ENCODE measurements around the gene BCAR3.

Gene BCAR3

DNA sequence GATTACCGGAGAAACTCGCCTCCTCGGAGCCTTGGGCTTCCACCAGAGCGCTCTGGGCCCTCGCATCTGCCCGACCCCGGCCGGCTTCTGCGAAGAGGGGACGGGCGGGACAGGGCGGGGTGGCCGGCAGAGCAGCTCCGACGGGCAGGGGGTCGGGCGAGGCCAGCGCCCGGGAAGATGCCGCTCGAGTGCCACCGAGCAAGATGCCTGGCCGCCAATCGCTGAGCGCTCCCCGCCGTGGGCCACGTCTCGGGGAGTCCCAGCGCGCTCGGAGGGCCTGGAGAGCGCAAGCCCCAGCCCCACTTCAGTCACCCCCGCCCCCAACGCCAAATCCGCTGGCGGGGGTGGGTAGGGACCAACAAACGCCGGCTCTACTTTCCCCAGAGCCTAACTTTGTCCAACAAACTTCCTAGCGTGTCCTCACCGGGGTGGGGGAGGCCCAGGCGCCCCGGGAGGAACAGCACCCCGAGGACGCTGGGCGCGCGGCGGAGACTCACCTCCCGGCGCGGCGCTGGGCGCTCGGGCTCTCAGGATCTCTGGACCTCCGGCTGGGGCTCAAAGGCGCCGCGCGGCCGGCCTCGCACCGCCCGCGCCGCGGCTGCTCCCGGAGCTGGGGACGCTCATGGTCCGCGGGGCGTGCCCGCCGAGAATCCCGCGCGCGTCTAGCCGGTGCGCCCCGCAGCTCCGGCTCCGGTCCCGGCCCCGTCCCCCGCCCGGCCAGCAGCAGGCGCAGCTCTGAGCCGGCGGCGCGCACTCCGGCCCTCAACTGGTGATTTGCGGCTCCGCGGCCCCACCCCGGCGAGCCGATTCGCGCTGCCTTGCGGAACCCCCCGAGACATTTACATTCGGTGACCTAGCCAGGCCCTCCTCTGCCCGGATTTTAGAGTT, at the start of gene BCAR3:
BCAR3 (minus strand) TSS at position 737 of the 888 bp plus-strand sequence. CDS start 6,907 bp downstream, outside the sequence.
- in situ Hi-C loops (cut with MboI; ENCODE audit: low sequenced_read_pairs), result no loop called here

- in situ Hi-C loops (cut with MboI; ENCODE audit: low sequenced_read_pairs), result no loop called here
Measured at GRCh38 chr1:93730621-93731020, 49.0 kb upstream of the BCAR3 start.

- in situ Hi-C loops (cut with MboI; ENCODE audit: low sequenced_read_pairs), result no loop called here
Measured at GRCh38 chr1:93729906-93730305, 48.3 kb upstream of the BCAR3 start.

DNA sequence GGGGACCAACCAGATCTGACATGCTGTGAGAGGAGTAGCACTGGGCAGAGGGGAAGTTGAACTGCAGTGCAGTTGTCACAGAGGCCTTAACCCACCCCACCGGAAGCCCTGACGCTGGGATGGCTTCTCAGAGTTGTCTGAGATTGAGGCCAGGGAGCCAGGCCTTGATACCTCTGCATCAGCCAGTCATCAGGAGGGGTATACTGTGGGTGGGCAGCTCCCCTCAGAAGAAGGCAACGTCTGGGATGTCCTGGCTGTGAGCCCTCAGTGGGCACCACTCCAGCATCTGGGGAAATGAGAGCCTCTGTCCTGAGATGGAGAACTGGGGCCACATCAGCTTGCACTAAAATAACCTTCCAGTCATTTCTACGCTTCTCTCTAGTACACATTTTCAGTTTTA, 47.9 kb upstream of the BCAR3 start:
- in situ Hi-C loops (cut with MboI; ENCODE audit: low sequenced_read_pairs), result no loop called here

- in situ Hi-C loops (cut with MboI; ENCODE audit: low sequenced_read_pairs), result no loop called here
Measured at GRCh38 chr1:93728480-93729131, 47.0 kb upstream of the BCAR3 start.

GRCh38 chr1:93723733-93724270, 42.2 kb upstream of the BCAR3 start:
- in situ Hi-C loops (cut with MboI; ENCODE audit: low sequenced_read_pairs), result no loop called here

- in situ Hi-C loops (cut with MboI; ENCODE audit: low sequenced_read_pairs), result no loop called here
Measured at GRCh38 chr1:93723110-93723509, 41.5 kb upstream of the BCAR3 start.

DNA sequence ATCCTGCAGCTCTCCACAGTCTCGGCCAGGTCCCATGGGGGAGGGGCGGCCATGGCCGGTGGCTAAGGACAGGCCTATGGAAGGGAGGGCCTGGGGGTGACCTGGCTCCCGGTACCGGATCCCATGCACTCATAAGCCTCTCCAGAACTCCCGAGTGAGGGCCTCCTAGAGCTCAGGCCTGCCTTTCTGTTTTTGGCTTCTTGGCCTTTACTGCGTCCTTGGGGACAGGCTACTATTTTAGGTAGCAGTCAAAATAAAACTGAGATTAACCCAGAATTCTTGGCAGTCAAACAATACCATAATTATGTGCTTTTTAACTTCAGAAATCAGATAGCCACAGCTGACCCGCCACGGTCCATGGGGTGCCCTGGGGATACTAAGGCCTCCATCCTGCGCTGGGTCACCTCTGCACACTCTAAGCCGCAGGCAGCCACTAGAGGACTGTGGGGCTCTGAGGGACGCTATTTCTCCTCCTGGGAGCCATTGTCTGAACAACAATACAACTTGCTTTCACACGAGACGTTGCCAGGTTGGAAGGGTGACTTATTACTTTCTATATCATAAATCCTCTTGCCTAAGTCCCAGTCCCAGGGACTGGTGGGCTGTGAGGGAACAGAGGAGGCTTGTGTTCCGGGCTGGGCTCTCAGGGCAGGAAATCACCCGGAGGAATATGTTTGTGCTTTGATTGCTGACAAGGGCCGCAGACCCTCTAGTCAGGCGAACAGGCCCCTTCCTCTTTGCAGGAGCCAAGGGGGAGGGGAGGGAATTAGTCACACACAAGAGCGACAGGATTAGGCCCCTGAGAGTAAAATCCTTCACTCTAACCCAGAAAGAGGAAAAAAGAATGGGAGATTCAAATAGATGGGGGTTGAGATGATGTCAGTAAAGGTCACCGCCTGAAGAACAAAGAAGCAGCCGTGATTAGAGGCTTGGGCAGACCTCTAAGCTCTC, 40.7 kb upstream of the BCAR3 start:
- in situ Hi-C loops (cut with MboI; ENCODE audit: low sequenced_read_pairs), result no loop called here

- in situ Hi-C loops (cut with MboI; ENCODE audit: low sequenced_read_pairs), result no loop called here
Measured at GRCh38 chr1:93720956-93721626, 39.5 kb upstream of the BCAR3 start.

DNA sequence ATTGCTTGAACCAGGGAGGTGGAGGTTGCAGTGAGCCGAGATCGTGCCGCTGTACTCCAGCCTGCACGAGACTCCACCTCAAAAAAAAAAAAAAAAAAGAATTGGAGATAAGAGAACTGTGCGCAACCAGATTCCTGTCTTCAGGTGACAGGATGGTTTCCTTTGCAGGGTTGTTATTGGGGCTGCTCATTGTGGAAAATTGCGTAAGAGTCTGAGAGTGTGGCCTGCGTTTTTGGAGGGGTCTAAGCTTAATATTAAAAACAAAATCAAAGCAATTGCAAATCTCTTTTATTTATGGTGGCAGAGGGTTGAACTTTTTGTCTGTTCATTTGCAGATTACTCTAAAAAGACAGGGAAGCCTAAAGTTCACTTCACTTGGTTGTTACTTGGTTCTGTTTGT, 36.0 kb upstream of the BCAR3 start:
- in situ Hi-C loops (cut with MboI; ENCODE audit: low sequenced_read_pairs), result no loop called here

DNA sequence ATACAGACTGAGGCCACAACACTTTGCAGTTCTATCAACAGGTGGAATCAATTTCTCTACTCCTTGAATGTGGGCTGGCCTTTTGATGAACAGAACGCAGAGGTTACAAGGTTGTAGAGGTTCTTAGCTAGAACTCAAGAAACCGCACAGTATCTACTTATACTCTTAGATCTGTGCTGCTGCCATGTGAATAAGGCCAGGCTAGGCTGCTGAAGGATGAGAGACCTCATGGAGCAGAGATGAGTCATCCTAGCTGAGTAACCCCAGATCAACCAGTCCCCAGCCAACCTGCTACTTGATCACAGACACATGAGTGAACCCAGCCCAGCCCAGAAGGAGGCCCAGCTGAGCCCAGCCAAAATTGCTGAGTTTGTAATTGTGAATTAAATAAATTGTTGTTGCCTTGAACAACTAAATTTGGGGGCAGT, 35.3 kb upstream of the BCAR3 start:
- in situ Hi-C loops (cut with MboI; ENCODE audit: low sequenced_read_pairs), result no loop called here

GRCh38 chr1:93716163-93716562, 34.5 kb upstream of the BCAR3 start:
- in situ Hi-C loops (cut with MboI; ENCODE audit: low sequenced_read_pairs), result no loop called here

- in situ Hi-C loops (cut with MboI; ENCODE audit: low sequenced_read_pairs), result no loop called here
Measured at GRCh38 chr1:93715529-93716126, 34.0 kb upstream of the BCAR3 start.

- in situ Hi-C loops (cut with MboI; ENCODE audit: low sequenced_read_pairs), result no loop called here
Measured at GRCh38 chr1:93714356-93714755, 32.7 kb upstream of the BCAR3 start.

GRCh38 chr1:93713341-93713740, 31.7 kb upstream of the BCAR3 start:
- in situ Hi-C loops (cut with MboI; ENCODE audit: low sequenced_read_pairs), result no loop called here

DNA sequence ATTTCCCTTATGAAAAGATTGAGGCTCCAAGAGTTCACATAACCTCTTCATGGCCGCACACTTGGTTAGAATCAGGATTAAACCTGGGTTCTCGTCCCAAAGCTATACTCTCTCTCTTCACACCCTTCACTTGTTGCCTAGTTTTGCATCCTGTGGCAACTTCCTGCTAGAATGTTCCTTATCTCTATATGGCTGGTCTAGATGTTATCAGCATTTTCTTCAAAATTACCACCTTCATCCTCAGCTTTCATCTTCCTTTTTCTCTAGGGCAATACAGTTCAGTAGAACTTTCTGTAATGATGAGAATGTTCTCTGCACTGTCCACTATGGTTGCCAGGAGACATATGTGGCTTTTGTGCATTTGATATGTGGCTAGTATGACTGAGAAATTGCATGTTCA, 31.1 kb upstream of the BCAR3 start:
- in situ Hi-C loops (cut with MboI; ENCODE audit: low sequenced_read_pairs), result no loop called here

DNA sequence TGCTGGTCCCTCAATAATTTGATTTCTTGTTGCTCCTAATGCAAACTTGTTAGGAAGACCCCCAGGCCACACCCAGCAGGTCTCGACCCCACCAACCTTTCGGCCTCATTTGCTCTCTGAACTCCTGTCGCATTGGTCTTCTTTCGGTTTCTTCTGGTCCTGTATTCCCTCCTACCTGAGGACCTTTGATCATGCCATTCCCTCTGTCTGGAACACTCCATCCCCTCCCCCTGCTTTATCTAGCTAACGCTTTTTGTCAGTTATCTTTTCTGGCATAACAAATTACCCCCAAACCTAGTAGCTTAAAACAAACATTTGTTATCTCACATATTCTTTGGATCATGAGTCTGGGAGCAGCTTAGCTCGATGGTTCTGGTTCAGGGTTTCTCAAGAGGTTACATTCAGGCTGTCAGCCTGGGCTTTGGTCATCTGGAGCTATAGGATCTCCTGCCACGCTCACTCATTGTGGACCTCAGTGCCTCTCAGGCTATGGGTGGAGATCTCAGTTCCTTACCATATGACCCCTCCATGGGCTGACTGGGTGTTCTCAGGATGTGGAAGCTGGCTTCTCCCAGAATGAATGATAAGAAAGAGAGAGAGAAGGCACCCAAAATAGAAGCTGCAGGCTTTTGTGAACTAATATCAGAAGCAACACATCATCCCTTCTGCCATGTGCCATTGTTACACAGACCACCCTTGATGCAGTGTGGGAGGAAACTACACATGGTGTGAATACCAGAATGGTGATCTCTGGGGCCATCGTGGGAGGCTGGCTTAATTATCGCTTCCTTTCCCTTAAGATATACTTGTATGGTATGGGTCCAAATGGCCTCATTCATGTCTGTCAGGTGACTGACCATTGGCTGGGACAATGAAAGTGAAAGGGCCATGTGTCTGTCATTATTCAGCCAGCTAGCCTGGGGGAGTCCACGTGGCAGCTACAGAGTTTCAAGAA, 29.1 kb upstream of the BCAR3 start:
- in situ Hi-C loops (cut with MboI; ENCODE audit: low sequenced_read_pairs), result no loop called here

DNA sequence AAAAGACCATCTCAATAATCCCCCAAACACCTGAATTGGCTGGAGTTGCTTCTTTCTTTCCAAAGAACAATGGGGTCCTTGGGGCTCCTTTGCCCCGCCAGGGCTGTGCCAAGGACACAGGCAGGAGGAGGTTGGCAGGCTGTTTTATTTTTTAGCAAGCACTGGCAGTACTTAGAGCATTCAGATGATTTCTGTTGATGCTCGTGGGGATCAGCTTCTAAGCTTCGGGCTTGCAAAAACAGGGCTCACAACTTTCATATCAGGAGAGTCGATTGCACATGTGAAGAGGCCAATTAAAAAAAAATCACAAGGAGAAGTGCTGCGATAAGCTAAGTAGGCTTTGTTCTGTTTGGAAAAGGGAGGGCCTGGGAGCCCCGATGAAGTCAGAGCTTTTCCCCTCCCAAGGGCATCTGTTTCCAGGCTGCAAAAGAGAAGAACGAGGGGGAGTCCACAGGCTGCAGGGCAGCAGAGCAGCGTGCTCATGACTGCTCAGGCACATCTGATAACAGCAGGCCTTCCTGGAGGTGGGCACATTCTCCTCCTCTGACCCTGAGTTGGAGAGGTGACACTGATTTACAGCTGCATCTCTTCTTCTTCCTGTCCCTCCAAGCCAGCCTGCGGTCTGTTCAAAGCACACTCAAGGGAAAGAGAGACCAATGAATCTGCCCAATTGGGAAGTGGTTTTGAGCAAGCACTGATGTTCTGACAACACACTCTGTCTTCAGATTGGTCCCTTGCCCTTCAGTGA, 27.3 kb upstream of the BCAR3 start:
- in situ Hi-C loops (cut with MboI; ENCODE audit: low sequenced_read_pairs), result no loop called here

All from HL-60/S4 treated with phorbol 12-myristate 13-acetate at 8.2 ng/mL for 4 days and 3 days (cell line).